AG04449 (cell line): ENCODE measurements around the gene NEAT1.

Experiments used
- CTCF ChIA-PET: fragments of 350-600 bp; formaldehyde crosslinking; extraction: SDS; loops from one replicate; lab custom pipeline; 2021; ENCODE audit warnings: antibody characterized with exemption; lab: Yijun Ruan, JAX
- POLR2A ChIA-PET: fragments of 400-600, 350-600 bp; formaldehyde crosslinking; extraction: SDS; loops from one replicate; lab custom pipeline; 2020; ENCODE audit warnings: antibody characterized with exemption, inconsistent platforms; lab: Yijun Ruan, JAX
- DNase-seq: peaks from one replicate; pipeline ENCODE4 v3.0.0-alpha.2; 2010; ENCODE audit warnings: low read depth, low spot score
- H3K4me3 ChIP-seq: 2 replicates; pipeline ENCODE4 v1.5.1; 2011; ENCODE audit warnings: low read depth, mild to moderate bottlenecking, control low read depth, low read length
- TF ChIP-seq, protein P1 (sequence below): IDR thresholded peaks from one replicate; pipeline ENCODE4 v1.5.1; 2011; ENCODE audit warnings: mild to moderate bottlenecking, moderate library complexity, low read length, control low read depth, inconsistent platforms; ENCODE audit not compliant: insufficient read depth; ENCODE audit errors: missing control alignments

The NEAT1 gene

DNA sequence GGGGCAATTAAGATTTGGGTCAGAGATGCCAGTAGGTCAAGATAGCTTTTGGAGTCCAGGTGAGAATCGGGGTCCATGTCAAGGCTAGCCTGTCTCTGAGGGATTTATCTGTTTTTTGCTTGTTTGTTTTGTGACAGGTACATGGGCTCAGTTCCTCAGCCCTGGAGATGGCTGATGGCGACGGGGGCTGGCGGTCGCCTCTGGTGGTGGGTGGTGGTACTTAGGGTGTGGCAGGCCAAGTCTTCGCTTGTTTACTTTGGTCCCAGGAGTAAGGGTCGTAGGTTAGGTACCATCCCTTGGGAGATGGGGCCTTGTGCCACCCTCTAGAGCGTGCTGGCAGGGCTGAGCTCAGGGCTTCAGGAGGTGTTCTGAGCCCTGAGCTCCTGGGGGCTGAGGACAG lies 44.8 kb upstream of the NEAT1 start:
- ChIA-PET CTCF (interaction anchor here (1.0 to 6.1 kb wide), 4 partner anchors 10 to 133 kb away, joined by 3 to 43 read pairs (median 9); no protein-coding TSS in a partner anchor), POLR2A (interaction anchor here (0.7 kb wide), 1 partner anchor 43 kb away, joined by 3 read pairs; no protein-coding TSS in a partner anchor)
- DNase-seq, result no peak
- no peak overlapping the region for H3K4me3 ChIP-seq
- TF ChIP-seq, protein P1, sequence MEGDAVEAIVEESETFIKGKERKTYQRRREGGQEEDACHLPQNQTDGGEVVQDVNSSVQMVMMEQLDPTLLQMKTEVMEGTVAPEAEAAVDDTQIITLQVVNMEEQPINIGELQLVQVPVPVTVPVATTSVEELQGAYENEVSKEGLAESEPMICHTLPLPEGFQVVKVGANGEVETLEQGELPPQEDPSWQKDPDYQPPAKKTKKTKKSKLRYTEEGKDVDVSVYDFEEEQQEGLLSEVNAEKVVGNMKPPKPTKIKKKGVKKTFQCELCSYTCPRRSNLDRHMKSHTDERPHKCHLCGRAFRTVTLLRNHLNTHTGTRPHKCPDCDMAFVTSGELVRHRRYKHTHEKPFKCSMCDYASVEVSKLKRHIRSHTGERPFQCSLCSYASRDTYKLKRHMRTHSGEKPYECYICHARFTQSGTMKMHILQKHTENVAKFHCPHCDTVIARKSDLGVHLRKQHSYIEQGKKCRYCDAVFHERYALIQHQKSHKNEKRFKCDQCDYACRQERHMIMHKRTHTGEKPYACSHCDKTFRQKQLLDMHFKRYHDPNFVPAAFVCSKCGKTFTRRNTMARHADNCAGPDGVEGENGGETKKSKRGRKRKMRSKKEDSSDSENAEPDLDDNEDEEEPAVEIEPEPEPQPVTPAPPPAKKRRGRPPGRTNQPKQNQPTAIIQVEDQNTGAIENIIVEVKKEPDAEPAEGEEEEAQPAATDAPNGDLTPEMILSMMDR, result no peak

DNA sequence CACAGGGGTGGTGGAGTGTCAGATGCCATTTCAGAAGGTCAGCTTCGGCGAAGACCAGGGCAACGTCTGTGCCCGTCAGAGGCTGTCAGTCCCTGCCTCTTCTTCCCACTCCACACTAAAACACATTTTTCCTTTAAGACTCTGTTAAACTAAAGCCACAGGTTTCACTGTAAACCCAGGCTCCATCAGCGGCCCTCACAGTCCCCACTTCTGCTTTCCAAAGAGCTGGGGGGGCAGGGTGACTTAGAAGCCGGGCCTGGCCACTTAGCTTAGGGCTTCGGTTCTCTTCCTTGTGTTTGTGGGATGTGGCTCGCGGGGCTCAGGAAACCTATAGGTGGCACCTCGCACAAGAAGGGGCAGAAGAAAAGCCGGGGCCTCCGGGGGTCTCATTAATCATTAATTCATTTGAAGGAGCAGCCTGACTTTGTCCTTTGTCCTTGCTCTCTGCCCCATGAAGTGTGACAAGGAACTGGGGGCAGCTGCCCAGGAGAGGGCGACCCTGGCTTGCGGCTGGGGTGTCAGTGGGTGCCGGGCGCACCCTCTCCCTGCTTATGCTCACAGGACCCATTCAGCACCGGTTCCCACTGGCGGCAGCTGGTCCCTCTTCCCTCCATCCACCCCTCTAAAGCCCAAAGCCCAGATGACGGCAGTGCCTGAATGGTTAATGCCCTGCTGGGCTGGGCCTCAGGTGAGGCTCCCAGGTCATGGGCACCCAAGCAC lies 44.2 kb upstream of the NEAT1 start:
- ChIA-PET CTCF (interaction anchor here (1.0 to 6.1 kb wide), 4 partner anchors 9 to 132 kb away, joined by 3 to 43 read pairs (median 9); no protein-coding TSS in a partner anchor), POLR2A (interaction anchor here (0.7 kb wide), 1 partner anchor 43 kb away, joined by 3 read pairs; no protein-coding TSS in a partner anchor)

DNA sequence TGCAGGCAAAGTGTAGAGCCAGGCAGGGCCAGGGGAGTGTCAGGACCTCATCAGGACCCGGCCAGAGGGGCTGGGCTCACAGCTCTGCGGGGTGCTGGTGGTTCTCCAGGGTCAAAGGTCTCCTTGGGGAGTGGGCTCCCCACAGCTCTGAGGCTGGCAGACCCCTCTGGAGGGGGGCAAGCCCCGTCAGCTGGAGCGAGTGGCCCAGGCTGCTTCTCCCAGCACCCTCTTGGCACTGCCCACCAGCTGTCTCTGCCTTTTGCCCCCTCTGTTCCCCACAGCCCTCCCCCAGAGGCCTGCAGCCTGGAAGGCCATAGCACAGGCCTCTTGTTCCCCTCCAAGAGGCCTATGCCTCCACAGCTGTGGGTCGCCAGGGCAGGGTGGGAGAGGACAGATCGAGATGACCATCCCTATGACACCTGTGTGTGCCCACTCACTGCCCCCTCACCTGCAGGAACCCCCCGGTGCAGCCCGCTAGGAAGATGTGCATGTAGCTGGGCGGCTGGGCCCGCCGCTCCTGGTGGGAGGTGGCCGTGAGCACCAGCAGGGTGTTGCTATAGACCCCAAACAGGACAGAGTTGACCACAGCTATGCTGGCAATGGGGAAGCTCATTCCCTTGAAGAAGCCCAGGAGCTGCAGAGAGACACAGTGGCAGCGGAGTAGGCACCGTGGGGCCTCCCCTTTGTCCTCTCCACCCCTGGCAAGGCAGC lies 43.5 kb upstream of the NEAT1 start:
- TF ChIP-seq, protein P1, result no peak
- ChIA-PET POLR2A (interaction anchor here (0.8 to 1.2 kb wide), 2 partner anchors 44 to 47 kb away, joined by 3 read pairs; partner anchors contain the start of gene NEAT1), CTCF (interaction anchor here (1.0 to 6.6 kb wide), 5 partner anchors 8 to 131 kb away, joined by 3 to 43 read pairs (median 14); no protein-coding TSS in a partner anchor)
- no peak overlapping the region for H3K4me3 ChIP-seq
- DNase-seq, result no peak

More for the DNA sequence above, 44.2 kb upstream of the NEAT1 start:
- TF ChIP-seq, protein P1, result no peak
- no peak for DNase-seq
- no peak overlapping the region for H3K4me3 ChIP-seq

GRCh38 chr11:65379698-65380459 lies 42.7 kb upstream of the NEAT1 start:
- no peak overlapping the region for H3K4me3 ChIP-seq
- DNase-seq, result no peak
- CTCF ChIA-PET, result interaction anchor here (1.4 to 6.6 kb wide), 4 partner anchors 11 to 131 kb away, joined by 7 to 43 read pairs (median 26); no protein-coding TSS in a partner anchor
- POLR2A ChIA-PET, result interaction anchor here (0.8 to 1.2 kb wide), 2 partner anchors 43 to 47 kb away, joined by 3 read pairs; partner anchors contain the start of gene NEAT1
- TF ChIP-seq, protein P1, result no peak

DNA sequence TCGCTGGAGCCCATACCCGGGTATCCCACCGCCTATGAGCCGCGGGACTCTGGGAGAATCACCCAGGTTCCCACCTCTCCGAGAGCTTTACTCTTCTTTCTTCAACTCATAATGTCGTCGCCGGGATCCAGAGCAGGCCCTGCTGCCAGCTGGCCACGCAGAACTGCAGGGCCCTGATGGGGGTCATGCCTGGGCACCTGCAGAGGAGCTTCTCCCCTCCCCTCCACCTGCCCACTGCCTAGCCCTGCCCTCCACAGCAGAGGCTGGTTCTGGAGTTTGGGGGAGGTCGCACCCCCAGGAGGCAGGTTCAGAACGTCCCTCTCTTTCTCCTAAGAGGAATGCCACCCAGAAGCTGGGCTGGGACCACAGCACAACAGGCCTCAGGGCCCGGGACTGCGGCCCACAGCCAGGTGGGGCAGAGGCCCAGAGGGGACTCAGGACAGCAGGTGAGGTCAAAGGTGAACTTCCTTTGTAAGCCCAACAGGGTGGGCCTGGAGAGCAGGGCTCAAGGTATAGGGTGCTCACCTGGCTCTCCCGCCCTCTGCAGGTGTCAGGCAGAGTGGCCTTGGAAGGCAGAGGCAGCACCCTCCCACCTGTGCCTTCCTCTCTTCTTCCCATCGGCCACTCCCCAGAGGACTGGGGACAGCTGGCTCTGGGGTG lies 42.0 kb upstream of the NEAT1 start:
- no peak for DNase-seq
- TF ChIP-seq, protein P1, result no peak
- POLR2A ChIA-PET, result interaction anchor here (1.2 kb wide), 1 partner anchor 127 kb away, joined by 3 read pairs; no protein-coding TSS in a partner anchor
- no peak overlapping the region for H3K4me3 ChIP-seq
- CTCF ChIA-PET, result interaction anchor here (1.0 to 6.6 kb wide), 6 partner anchors 10 to 130 kb away, joined by 3 to 43 read pairs (median 10); no protein-coding TSS in a partner anchor
